Putamen (tissue), 1 donor: ENCODE measurements around the gene TNP2.
"Not testable (repeated sequence)": the region's sequence is repeated elsewhere in the genome, so short reads cannot be mapped to it uniquely, and the experiment has no call there.

Experiments used
- DNase-seq: peaks from one replicate; pipeline ENCODE4 v3.0.0-alpha.2; 2016; ENCODE audit warnings: low spot score

The TNP2 gene

DNA sequence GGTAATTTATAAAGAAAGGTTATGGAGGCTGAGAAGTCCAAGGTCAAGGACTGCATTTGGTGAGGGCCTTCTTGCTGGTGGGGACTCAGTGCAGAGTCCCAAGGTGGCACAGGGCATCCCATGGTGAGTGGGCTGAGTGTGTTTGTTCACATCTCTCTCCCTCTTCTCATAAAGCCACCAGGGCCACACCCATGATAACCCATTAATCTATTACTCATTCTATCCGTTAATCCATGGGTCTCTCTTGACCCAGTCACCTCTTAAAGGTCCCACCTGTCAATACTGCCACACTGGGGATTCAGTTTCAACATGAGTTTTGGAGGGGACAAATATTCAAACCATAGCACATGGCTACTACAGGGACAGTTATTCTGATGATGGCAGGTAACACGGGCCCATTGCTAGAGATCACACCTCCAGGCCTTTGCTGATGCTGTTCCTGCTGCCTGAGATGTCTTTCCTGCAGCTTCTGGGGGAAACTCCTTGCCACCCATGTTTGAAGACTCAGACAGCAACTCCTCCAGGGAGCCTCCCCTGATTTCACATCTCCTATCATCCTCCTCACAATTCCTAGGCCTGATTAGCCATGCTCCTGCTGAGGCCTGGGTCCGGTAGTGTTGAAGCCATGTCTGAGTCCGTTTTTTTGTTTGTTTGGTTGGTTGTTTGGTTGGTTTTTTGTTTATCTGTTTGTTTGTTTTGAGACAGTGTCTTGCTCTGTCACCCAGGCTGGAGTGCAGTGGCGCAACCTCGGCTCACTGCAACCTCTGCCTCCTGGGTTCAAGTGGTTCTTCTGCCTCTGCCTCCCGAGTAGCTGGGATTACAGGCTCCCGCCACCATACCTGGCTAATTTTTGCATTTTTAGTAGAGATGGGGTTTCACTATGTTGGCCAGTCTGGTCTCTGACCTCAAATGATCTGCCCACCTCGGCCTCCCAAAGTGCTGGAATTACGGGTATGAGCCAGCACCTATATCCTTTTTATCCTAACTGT, 29.2 kb downstream of the TNP2 start:
- DNase-seq, result no peak

DNA sequence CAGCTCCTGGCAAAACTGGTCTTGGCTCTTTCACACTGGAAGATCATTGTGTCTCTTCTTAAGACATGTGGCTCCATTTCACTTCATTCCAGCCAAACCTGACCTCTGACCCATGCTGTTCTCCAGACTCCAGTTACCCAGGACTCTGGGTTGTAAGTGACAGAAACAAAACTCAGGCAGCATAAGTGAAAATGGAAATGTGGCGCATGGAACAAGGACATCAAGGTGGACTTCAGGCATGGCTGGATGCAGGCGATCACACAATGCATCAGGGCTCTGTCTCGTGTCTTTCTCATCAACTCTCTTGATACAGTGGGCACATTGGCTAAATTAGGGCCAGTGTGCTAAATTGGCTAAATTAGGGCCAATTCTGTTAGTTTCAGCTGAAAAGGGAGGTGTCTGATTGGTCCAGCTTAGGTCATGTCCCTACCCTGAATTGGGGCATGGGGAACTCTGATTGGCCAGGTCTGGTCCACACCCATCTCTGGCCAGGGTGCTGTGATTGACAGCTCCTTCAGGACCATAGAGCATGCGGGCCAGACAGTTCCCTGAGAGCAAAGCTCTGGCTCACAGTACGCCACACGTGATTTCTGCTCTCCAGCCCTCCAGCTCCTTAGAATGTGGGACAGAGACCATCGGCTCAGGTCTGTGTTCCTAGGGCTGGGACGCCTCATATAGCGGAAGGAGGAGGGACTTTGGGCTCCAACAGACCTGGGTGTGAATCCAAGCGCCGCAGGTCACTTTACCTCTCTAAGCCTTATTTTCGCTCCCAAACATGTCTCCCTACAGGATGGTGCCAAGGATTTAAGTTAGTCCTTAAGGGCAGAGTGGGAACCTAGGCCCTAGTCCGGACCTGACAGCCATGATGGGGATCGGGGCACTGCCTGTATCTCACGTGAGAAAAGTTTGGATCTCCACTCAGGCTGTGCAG, 30.6 kb downstream of the TNP2 start:
- DNase-seq, result no peak

DNA sequence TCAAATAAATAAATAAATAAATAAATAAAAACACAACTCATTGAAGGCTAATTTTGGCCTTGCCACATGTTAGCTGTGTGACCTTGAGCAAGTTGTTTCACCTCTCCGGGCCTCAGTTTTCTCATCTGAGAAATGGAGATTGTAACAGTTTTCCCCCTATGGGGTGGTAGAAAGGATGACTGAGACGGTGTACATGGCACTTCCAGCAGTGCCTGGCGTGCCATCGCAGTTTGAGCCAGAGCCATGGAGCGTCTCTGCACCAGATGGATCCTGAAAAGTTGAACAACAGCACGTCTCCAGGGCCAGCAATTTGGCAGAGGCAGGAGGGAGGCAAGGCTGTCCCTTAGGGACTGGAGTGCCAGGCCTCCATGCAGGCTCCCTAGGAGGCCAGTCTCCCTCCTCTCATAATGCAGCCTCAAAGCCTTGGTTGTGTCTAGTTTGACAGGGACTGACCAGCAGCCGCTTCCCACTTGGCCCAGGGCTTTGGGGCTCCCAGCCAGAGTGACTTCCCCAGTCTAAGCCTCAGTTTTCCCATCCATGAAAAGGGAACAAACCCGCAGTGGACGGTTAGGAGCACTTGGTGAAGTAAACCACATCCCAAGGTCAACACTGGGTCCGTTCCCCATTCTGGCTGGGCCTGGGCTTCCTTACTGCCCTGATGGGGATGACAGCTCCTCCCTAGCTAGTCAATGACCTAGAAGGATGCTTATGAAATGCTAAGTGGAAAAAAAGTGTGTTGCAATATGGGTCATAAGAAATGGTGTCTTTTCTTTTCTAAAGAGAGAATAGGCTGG, 32.5 kb downstream of the TNP2 start:
- DNase-seq, result no peak

GRCh38 chr16:11235703-11235991, 33.5 kb downstream of the TNP2 start:
- no peak for DNase-seq

GRCh38 chr16:11234884-11235702, 34.0 kb downstream of the TNP2 start:
- DNase-seq, result no peak

GRCh38 chr16:11233727-11234376, 35.3 kb downstream of the TNP2 start:
- no peak for DNase-seq

- no peak for DNase-seq
Measured at GRCh38 chr16:11232852-11233726, 36.0 kb downstream of the TNP2 start.

DNA sequence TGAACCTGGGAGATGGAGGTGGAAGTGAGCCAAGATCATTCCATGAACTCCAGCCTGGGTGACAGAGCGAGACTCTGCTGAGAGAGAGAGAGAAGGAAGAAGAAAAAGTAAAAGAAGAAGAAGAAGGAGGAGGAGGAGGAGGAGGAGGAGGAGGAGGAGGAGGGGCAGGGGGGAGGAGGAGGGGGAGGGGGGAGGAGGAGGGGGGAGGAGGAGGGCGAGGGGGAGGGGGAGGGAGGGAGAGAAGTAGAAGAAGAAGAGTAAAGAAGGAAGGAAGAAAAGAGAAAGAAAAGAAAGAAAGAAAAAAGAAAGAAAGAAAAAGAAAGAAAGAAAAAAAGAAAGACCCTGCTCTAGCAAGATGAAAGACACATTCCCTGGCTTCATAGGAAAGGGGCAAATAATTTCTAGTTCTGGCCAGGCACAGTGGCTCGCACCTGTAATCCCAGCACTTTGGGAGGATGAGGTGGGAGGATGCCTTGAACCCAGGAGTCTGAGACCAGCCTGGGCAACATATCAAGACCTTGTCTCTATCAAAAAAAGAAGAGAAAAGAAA, 36.7 kb downstream of the TNP2 start:
- DNase-seq, result no peak

DNA sequence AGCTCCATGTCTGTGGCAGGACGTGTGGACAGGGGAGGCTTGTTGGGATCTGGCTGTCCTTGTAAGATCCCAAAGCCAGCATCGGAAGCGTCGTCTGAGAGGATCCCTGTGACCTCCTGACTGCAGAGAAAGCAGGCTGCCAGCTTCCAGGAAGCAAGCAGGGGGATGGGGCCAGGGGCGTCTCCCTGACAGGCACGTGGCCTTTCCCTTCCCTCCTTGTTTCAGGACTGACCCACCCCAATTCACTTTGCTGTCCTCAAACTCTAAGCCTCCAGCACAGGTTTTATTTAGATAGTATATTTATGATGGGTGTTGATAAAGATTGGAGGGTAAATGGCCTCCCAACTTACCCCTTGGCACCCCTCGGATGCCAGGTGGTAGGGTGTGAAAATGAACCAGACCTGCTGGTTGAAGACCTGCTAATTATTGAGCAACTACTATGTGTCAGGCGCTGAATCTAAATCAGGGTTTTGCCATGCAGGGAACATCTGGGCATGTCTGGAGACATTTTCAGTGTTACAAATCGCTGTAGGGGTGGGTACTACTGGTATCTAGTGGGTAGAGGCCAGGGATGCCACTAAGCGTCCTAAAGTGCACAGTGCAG, 37.7 kb downstream of the TNP2 start:
- no peak for DNase-seq

DNA sequence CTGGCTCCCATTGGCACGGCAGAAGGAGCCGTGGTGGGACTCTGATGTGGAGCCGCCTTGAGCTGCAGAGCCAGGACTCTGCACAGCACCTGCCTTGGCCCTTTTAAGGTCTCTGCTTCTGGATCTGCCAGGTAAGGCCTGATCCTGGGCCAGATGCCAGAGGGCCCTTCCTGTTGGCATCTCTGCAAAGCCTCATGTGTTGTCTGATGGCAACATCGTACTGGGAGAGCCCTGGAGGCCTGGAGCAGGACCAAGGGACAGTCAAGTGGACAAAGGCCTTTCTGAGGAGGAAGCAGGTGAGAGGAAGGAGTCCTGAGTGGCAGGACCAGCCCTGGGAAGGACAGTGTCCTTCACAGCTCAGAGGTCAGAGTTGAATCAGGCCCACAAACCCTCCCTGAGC, 39.2 kb downstream of the TNP2 start:
- no peak for DNase-seq

GRCh38 chr16:11229432-11229831, 39.7 kb downstream of the TNP2 start:
- DNase-seq, result no peak

- no peak for DNase-seq
Measured at GRCh38 chr16:11225677-11226549, 43.2 kb downstream of the TNP2 start.

DNA sequence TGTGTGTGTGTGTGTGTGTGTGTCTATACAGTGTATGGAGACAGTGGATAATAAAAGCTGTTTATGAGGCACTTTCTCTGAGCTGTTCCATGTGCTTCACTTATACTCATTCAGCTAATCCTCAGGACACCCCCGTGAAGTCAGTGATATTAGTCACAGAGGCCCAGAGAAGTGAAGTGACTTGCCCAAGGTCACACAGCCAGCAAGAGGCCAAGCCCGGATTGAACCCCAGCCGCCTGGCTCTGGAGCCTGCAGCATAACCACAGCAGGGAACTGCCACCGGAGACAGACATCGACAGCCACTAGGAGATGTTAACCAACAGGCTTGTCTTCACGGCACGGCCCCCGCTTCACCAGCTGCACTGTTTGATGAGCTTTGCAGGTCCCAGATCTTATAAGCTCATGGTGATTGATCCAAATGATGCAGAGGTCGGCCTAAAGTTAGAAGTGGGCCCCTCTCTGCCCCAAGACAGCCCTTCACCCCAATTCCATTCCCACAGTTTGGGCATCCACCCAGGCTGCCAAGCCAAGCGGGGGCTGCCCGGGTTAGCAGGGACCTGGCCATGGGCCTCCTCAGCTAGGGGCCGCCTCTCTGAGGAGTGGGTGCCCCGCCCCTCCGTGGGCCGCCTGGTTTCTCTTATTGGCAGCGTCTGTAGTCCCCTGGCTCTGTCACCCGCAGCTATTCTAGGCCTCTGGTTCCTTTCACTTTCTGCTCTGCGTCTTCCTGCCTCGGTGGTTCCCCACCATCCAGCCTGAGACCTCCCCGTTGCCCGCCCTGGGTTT, 44.0 kb downstream of the TNP2 start:
- no peak for DNase-seq

- no peak for DNase-seq
Measured at GRCh38 chr16:11224096-11224893, 44.8 kb downstream of the TNP2 start.

- not testable (repeated sequence) for DNase-seq
Measured at GRCh38 chr16:11220507-11220906, 48.6 kb downstream of the TNP2 start.

DNA sequence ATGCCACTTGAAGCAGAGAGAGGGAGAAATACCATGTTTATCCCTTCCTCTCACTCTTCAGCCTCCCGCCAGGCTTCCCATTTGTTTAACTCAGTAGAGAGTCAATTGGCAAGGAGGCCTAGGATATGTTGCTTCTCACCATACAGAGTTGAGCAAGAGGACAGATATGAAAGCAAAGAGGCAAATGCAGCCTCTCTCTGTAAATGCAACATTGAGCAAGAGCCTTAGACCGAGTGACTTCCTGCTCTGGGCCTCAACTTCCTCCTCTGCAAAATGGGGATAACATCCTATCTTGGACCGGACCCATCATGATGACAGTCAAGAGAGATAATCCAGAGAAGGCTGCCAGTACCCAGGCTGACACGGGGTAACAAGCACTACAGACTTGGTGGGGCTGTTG, 49.9 kb downstream of the TNP2 start:
- no peak for DNase-seq
